ENCODE results near the gene CAMKMT. TPM values are rescaled to one million over a fixed set of nuclear protein-coding genes. Genes with fewer than 3 reads are reported as not detected.

Gene CAMKMT
- total and polyA plus RNA-seq, 2 experiments from 2014 or later, result 26.5 to 29.5 TPM

- no peak for TF ChIP-seq ZNF462 (CRISPR knock-in tag; IDR thresholded peaks at IDR 0.05)
- no peak for TF ChIP-seq POLR2AphosphoS5 (IDR thresholded peaks at IDR 0.05; ENCODE audit: low read depth)
- TF ChIP-seq STAT1 (IDR thresholded peaks at IDR 0.05; ENCODE audit: unreplicated experiment), result no peak
- no peak for TF ChIP-seq NANOG (IDR thresholded peaks at IDR 0.05; ENCODE audit: borderline replicate concordance)
- no peak for TF ChIP-seq EZH2phosphoT487 (IDR thresholded peaks at IDR 0.05; ENCODE audit: unreplicated experiment)
- TF ChIP-seq JUNB (IDR thresholded peaks at IDR 0.05; ENCODE audit: unreplicated experiment), result no peak
Observed at GRCh38 chr2:44684559-44684958, 322.8 kb downstream of the CAMKMT start (continued).

DNA sequence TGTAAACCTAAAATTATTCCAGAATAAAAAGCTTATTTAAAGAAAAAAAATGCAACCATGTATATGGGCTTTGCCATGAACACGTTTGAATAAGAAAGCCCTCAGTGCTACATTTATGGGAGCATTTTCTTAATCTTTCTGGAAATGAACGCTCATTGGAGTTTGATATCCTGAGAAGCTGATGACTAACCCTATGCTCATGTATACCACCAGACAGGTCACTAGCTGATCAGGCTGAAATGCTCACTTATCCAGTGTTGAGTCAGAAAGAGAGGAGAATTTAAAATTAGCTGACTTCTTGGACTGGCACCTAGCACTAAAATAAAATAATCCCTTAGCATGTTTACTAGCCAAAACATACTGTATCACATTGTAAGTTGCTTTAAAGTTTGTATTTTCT, 324.8 kb downstream of the CAMKMT start:
- H3K27ac Mint-ChIP-seq, result no peak overlapping the region
- H3K27me3 Mint-ChIP-seq (ENCODE audit: insufficient read depth, low read depth, poor library complexity), result no peaks in the 10 kb centered on the region
- H3K36me3 Mint-ChIP-seq (ENCODE audit: low read depth), result no peaks in the 10 kb centered on the region
- ATAC-seq, result no peak
- H3K79me2 ChIP-seq (replicated peaks; ENCODE audit: insufficient read depth), result no peaks in the 10 kb centered on the region
- H3K4me2 ChIP-seq, result no peak overlapping the region
- peaks cover 8% of the 10 kb centered on the region; the same call in 1 of the 2 replicates for H3K4me1 ChIP-seq (ENCODE audit: insufficient read depth)
- H3F3A ChIP-seq (replicated peaks; ENCODE audit: low read depth), result no peaks in the 10 kb centered on the region
- DNase-seq (ENCODE audit: low spot score), result no peak
- H3K27ac ChIP-seq (ENCODE audit: low read depth), result no peak overlapping the region
- no peaks in the 10 kb centered on the region for H3K36me3 ChIP-seq (ENCODE audit: insufficient read depth)
- no peak overlapping the region for H3K4me3 ChIP-seq
- H3K9me2 ChIP-seq (ENCODE audit: insufficient read depth), result no peaks in the 10 kb centered on the region
- no peak for TF ChIP-seq ZNF462 (CRISPR knock-in tag; IDR thresholded peaks at IDR 0.05)
- no peak for TF ChIP-seq EZH2phosphoT487 (IDR thresholded peaks at IDR 0.05; ENCODE audit: unreplicated experiment)
- H3K4me3 Mint-ChIP-seq, result no peak overlapping the region
- peaks cover 4% of the 10 kb centered on the region; the same call in 1 of the 2 replicates for H4K20me1 ChIP-seq (replicated peaks; ENCODE audit: insufficient read depth)
- H3K4me1 Mint-ChIP-seq, result peaks cover 11% of the 10 kb centered on the region
- no peak overlapping the region for H2AFZ ChIP-seq
- H3K9me3 Mint-ChIP-seq, result no peaks in the 10 kb centered on the region
- no peaks in the 10 kb centered on the region for H3K27me3 ChIP-seq (ENCODE audit: insufficient read depth)

Data from GM23338 (cell line).